ENCODE results near the gene CLPTM1L. TPM values are rescaled to one million over a fixed set of nuclear protein-coding genes. Genes with fewer than 3 reads are reported as not detected.
A peak's percentile ranks its signal among the peaks of the same experiment; 100 is the strongest.

Gene CLPTM1L
- total RNA-seq, 2 donors from 2014 or later = 56.6 to 85.4 TPM

- Histone ChIP-seq H3K27me3 (no peaks in the 10 kb centered on the region), H3K4me3 (no peak overlapping the region), H3K4me1 (peaks cover 0 to 15% of the 10 kb centered on the region in 2 donors), H3K27ac (no peak overlapping the region), H3K36me3 (no peaks in the 10 kb centered on the region), H3K9me3 (no peaks in the 10 kb centered on the region)
- TF ChIP-seq CTCF (IDR thresholded peaks at IDR 0.05) = no peak
- no peak for DNase-seq (ENCODE audit: low spot score)
These were observed 38.4 kb upstream of the CLPTM1L start for GRCh38 chr5:1383344-1383743.

GRCh38 chr5:1382248-1382700 lies 37.4 kb upstream of the CLPTM1L start:
- Histone ChIP-seq H3K9me3 (no peaks in the 10 kb centered on the region), H3K27me3 (no peaks in the 10 kb centered on the region), H3K4me1 (peaks cover 0 to 15% of the 10 kb centered on the region in 2 donors), H3K36me3 (no peaks in the 10 kb centered on the region), H3K27ac (no peak overlapping the region), H3K4me3 (no peak overlapping the region)
- DNase-seq (ENCODE audit: low spot score) = no peak
- no peak for TF ChIP-seq CTCF (IDR thresholded peaks at IDR 0.05)

GRCh38 chr5:1381370-1382247 lies 36.7 kb upstream of the CLPTM1L start:
- DNase-seq (ENCODE audit: low spot score) = no peak
- peaks cover 0 to 12% of the 10 kb centered on the region in 2 donors for H3K4me1 ChIP-seq
- H3K36me3 ChIP-seq = no peaks in the 10 kb centered on the region
- no peaks in the 10 kb centered on the region for H3K9me3 ChIP-seq
- H3K4me3 ChIP-seq = no peak overlapping the region
- no peaks in the 10 kb centered on the region for H3K27me3 ChIP-seq
- no peak for TF ChIP-seq CTCF (IDR thresholded peaks at IDR 0.05)
- no peak overlapping the region for H3K27ac ChIP-seq

GRCh38 chr5:1380910-1381309 lies 36.0 kb upstream of the CLPTM1L start:
- no peak for TF ChIP-seq CTCF (IDR thresholded peaks at IDR 0.05)
- no peaks in the 10 kb centered on the region for H3K9me3 ChIP-seq
- peak overlapping the region in 1 of 2 donors; percentile 8 for H3K4me3 ChIP-seq
- no peaks in the 10 kb centered on the region for H3K27me3 ChIP-seq
- no peak overlapping the region for H3K27ac ChIP-seq
- DNase-seq (ENCODE audit: low spot score) = no peak
- H3K36me3 ChIP-seq = no peaks in the 10 kb centered on the region
- peaks cover 0 to 6% of the 10 kb centered on the region in 2 donors for H3K4me1 ChIP-seq

- DNase-seq (ENCODE audit: low spot score) = no peak
- Histone ChIP-seq H3K4me1 (peaks cover 0 to under 1% of the 10 kb centered on the region in 2 donors), H3K36me3 (no peaks in the 10 kb centered on the region), H3K27me3 (no peaks in the 10 kb centered on the region), H3K4me3 (peak overlapping the region in 1 of 2 donors; percentile 8), H3K9me3 (no peaks in the 10 kb centered on the region), H3K27ac (no peak overlapping the region)
- peak; percentile 71 to 81 for TF ChIP-seq CTCF (IDR thresholded peaks at IDR 0.05)
These were observed 35.3 kb upstream of the CLPTM1L start for GRCh38 chr5:1380011-1380817.
